GM10266 (cell line): ENCODE measurements around the gene PDLIM5.

ENCODE experiments used
- DNase-seq: peaks from one replicate; pipeline ENCODE4 v3.0.0; 2012; ENCODE audit errors: extremely low spot score
- CTCF ChIP-seq: IDR thresholded peaks from 2 replicates; pipeline ENCODE4 v1.5.1; 2012; ENCODE audit warnings: mild to moderate bottlenecking, low read depth; ENCODE audit not compliant: control insufficient read depth, insufficient read depth; ENCODE audit errors: missing control alignments

The PDLIM5 gene

GRCh38 chr4:94536049-94536448 lies 84.3 kb downstream of the PDLIM5 start:
- no peak for DNase-seq
- TF ChIP-seq CTCF, result no peak

DNA sequence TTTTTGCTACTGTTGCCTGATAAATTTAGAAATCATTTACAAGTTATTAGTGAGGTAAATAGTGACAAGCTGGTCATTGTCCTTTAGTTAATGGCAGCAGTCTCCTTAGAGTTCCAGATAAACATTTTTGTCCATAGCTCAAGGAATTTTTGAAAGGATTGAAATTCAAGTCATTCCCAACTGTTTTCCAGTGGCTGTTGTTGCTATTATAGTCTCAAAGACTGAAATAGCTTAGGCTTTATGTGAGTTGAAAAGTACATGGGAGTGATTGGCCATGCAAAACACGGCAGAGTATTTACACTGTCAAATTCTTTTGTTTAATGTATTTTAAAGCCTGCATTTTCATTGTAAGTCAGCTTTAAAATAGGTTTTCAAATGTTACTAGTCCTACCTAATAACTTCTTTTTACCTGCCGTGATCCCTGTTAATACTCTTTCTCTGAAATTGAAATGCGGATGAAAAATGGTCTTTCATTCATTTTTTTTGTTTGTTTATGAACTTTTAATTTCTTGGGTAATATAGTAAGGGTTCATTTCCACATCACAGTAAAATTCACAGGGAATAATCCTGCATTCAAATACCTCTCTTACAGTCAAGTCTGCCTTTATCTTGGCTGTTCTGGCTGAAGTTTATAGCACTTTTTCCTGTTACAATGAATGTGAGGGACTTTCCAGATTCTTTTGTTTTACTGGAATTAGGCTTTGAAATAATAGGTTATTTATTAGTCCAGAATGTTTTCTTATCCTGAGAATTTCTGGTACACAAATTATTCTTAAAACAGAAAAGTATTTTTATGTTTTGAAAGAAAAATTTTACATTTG lies 85.1 kb downstream of the PDLIM5 start:
- no peak for TF ChIP-seq CTCF

DNA sequence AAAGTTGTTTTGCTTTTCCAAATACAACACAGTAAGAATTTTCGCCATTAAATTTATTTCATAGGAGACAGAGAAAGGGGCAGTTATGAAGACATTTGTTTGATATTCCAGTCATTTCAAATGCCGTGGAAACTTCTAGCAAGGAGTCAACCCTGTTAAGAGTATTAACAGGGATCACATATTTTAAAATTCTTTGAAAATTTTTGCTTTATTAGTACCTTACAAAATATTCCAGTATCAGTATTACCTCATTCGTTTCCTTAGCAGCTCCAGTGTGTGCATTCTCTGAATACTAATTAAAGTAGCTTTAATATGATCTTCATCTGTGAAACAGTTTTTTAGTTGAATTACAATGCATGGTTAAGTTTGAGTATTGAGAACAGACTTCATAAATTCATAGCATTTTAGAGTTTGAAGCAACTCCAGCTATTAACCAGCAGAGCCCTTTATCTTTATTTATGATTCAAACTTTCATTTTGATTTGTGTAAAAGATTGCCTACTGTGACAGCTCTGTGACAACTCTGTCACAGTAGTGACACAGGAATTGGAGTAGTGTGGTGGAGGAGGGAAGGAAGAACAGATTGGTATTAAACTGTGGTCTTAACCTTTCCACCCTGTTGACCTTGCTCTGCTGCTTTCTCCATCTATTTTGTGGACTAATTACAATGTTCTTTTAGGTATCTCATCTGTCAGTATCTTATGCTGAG lies 86.3 kb downstream of the PDLIM5 start:
- no peak for TF ChIP-seq CTCF

More for the DNA sequence above, 85.1 kb downstream of the PDLIM5 start:
- no peak for DNase-seq

GRCh38 chr4:94540476-94540875 lies 88.7 kb downstream of the PDLIM5 start:
- TF ChIP-seq CTCF, result no peak
- DNase-seq, result no peak

More for the DNA sequence above, 86.3 kb downstream of the PDLIM5 start:
- no peak for DNase-seq

GRCh38 chr4:94544811-94545210 lies 93.1 kb downstream of the PDLIM5 start:
- no peak for DNase-seq

GRCh38 chr4:94545296-94545695 lies 93.6 kb downstream of the PDLIM5 start:
- no peak for TF ChIP-seq CTCF
- DNase-seq, result no peak

More at GRCh38 chr4:94544811-94545210, 93.1 kb downstream of the PDLIM5 start:
- TF ChIP-seq CTCF, result no peak

DNA sequence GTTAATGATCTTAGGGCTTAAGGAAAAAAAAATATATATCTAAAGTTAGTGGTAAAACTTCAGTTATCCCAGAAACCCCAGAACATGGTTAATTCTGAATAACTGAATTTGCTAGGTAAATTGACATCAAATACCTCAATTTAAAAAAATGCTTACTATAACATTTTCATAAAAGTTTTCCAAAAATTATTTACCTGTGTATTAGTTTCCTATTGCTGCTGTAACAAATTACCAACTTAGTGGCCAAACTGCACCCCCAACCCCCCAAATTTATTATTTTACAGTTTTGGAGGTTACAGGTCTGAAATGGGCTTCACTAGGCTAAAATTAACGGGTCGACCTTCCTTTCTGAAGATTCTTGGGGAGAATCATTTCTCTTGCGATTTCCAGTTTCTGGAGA lies 95.2 kb downstream of the PDLIM5 start:
- no peak for DNase-seq
- TF ChIP-seq CTCF, result no peak
